GM13977 (cell line): ENCODE results near the gene AATK.

ENCODE experiments used
- DNase-seq: peaks from one replicate; pipeline ENCODE4 v3.0.0; 2012; ENCODE audit warnings: low spot score
- CTCF ChIP-seq: IDR thresholded peaks from 2 replicates; pipeline ENCODE4 v1.5.1; 2012; ENCODE audit warnings: mild to moderate bottlenecking, control low read depth; ENCODE audit not compliant: insufficient read depth; ENCODE audit errors: extremely low read depth, missing control alignments
- in situ Hi-C: fragments of 300-500 bp; cut with MboI; formaldehyde crosslinking; loops from one replicate; pipeline ENCODE4 v1.12.0; 2022; ENCODE audit warnings: low sequenced_read_pairs, low pct_unique_long_range_greater_than_20kb, mixed read lengths, inconsistent platforms; ENCODE audit not compliant: unreplicated experiment

Gene AATK

DNA sequence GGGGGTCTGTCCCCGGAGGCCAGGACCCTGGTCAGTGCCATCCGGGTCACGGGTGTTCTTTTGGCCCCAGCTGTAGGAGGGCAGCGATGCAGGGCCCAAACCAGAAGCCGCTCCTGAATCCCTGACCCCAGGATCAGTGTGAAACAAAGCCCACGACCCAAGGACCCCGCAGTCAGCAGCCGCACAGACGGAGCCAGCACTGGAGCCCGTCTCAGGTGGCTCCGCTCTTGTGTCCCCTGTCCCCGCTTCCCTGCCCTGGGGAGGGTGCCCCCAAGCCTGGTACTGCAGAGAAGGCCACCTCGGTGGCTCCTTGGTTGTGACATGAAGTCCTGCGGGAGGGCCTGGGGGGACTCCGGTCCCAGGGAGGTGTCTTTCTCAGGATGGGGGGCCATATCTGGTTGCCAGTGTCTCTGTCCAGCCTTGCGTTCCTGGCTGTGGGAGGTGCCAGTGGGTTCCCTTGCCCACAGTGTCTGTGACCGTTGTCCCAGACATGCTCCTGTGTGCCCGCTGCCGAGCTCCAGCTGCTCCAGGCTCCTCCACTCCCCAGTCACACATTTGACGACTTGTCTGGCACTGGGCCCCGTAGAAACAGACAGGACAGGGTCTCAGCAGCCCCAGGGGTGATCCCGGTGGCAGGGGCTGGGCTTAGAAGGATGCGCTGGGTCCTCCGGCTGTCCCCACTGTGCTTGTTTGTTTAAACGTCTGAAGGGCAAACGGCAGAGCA lies 97.4 kb downstream of the AATK start:
- DNase-seq = no peak
- in situ Hi-C loops = no loop called here
- TF ChIP-seq CTCF = no peak

DNA sequence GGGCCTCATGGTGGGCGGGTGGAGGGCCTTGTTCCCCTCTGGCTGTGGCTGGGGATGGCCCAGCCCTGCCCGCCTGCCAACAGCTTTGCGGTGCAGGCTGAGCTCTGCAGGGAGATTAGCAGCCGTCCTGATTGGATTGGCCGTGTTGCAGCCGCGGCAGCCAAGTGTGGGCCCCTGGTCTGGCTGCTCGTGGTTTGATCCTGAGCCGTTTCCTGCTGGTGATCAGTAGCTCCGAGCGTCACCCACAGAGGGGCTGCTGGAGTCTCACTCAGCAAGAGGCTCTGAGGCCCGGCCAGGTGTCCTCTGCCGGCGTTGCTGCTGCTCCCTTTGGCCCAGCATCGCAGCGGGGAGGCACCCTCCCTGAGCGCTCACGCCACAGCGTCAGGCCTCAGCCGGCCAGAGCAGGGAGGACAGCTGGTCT lies 98.6 kb downstream of the AATK start:
- in situ Hi-C loops = no loop called here
- TF ChIP-seq CTCF = no peak
- no peak for DNase-seq
